ENCODE measurements around the gene RAPGEF1.

DNA sequence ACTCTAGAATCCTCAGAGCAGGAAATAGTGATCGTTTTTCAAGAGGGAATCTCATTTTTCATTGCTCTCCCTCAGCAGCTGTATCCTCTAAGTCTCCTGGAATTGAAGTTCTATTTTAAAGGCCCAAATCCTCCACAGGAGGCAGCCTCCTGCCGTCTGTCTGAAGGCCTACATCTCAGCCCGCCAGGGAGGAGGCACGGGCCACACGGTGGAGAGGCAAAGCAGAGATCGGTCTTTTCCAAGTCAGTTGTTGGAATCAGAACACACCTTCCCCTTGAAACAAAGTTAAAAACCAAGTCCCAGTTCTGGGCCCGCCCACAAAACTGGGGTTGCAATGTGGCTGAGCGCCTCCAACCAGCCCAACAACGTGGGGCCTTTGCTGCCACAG lies 68.7 kb downstream of the RAPGEF1 start:
- no peak for TF ChIP-seq EZH2phosphoT487 (IDR thresholded peaks at IDR 0.05; ENCODE audit: low read depth, severe bottlenecking, unreplicated experiment)
- TF ChIP-seq, protein P1, sequence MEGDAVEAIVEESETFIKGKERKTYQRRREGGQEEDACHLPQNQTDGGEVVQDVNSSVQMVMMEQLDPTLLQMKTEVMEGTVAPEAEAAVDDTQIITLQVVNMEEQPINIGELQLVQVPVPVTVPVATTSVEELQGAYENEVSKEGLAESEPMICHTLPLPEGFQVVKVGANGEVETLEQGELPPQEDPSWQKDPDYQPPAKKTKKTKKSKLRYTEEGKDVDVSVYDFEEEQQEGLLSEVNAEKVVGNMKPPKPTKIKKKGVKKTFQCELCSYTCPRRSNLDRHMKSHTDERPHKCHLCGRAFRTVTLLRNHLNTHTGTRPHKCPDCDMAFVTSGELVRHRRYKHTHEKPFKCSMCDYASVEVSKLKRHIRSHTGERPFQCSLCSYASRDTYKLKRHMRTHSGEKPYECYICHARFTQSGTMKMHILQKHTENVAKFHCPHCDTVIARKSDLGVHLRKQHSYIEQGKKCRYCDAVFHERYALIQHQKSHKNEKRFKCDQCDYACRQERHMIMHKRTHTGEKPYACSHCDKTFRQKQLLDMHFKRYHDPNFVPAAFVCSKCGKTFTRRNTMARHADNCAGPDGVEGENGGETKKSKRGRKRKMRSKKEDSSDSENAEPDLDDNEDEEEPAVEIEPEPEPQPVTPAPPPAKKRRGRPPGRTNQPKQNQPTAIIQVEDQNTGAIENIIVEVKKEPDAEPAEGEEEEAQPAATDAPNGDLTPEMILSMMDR (IDR thresholded peaks at IDR 0.05; ENCODE audit: poor library complexity) = peak; percentile 8

Measured in hepatocyte (in vitro differentiated cells).